SK-N-SH treated with all-trans-retinoic acid at 6 μM for 48 hours (cell line): Measurements from ENCODE around the gene CPXM2.

Experiments used
- ARNTL ChIP-seq: fragments of 450-650 bp; formaldehyde crosslinking; IDR thresholded peaks from 2 replicates; pipeline ENCODE4 v1.5.0; 2020; ENCODE audit warnings: low read depth, mild to moderate bottlenecking, moderate library complexity, borderline replicate concordance
- ISL1 ChIP-seq: fragments of 250-450 bp; sonication (Bioruptor Pico); IDR thresholded peaks from 2 replicates; pipeline ENCODE4 v2.1.2; 2022; ENCODE audit warnings: mild to moderate bottlenecking, moderate library complexity
- ZNF70 ChIP-seq: fragments of 450-650 bp; formaldehyde crosslinking; IDR thresholded peaks from 2 replicates; pipeline ENCODE4 v1.5.0; 2020; ENCODE audit warnings: mild to moderate bottlenecking, moderate library complexity
- TF ChIP-seq, protein P1 (sequence below): fragments of 250-450 bp; sonication (Bioruptor Pico); IDR thresholded peaks from 2 replicates; pipeline ENCODE4 v1.8.0; 2020; ENCODE audit warnings: mild to moderate bottlenecking, moderate library complexity, borderline replicate concordance

DNA sequence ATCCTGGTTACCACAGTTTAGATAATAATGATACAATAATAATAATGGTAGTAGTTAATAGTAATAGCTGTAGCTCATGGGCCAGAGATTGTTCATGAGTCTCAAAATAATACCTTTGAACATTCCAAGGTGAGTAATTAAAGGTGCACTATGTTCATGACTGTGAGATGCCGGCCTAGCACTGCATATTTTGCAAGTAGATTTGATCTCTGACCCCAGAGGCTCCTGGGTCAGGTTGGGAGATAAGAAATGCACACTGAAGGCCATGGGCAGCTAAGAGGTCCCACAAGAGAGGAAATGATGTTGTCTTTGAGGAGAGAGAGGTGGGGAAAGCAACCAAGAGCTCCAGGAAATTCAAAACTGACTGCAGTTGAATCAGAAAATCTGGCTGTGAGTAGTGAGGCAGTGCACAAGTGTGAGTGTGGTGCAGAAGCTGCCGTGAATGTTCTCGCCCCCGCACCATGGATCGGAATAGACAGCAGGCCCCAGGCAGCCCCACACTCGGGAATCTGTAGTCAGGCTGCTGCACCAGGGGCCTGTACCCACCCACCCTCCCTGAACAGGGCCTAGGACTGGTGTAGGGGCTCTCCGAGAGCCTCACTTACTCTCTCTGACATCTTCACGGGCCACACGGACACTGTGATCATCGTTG is 11.9 kb downstream of the CPXM2 start:
- TF ChIP-seq, protein P1, sequence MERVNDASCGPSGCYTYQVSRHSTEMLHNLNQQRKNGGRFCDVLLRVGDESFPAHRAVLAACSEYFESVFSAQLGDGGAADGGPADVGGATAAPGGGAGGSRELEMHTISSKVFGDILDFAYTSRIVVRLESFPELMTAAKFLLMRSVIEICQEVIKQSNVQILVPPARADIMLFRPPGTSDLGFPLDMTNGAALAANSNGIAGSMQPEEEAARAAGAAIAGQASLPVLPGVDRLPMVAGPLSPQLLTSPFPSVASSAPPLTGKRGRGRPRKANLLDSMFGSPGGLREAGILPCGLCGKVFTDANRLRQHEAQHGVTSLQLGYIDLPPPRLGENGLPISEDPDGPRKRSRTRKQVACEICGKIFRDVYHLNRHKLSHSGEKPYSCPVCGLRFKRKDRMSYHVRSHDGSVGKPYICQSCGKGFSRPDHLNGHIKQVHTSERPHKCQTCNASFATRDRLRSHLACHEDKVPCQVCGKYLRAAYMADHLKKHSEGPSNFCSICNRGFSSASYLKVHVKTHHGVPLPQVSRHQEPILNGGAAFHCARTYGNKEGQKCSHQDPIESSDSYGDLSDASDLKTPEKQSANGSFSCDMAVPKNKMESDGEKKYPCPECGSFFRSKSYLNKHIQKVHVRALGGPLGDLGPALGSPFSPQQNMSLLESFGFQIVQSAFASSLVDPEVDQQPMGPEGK (CRISPR knock-in tag) = no peak
- no peak for TF ChIP-seq ARNTL (CRISPR knock-in tag)
- no peak for TF ChIP-seq ISL1
- TF ChIP-seq ZNF70 (CRISPR knock-in tag) = no peak
